HUES64 (cell line): ENCODE data around the gene ZNF22.

Source experiments
- H3K27ac ChIP-seq: 2 replicates; pipeline ENCODE4 v1.7.0; 2013; ENCODE audit warnings: low read depth, low read length, inconsistent platforms
- H3K27me3 ChIP-seq: 2 replicates; pipeline ENCODE4 v1.6.1; 2013; ENCODE audit warnings: mild to moderate bottlenecking, low read length; ENCODE audit not compliant: insufficient read depth
- H3K36me3 ChIP-seq: 2 replicates; pipeline ENCODE4 v1.6.1; 2013; ENCODE audit warnings: mild to moderate bottlenecking, low read length; ENCODE audit not compliant: insufficient read depth
- H3K4me1 ChIP-seq: 2 replicates; pipeline ENCODE4 v1.6.1; 2013; ENCODE audit warnings: mild to moderate bottlenecking, low read length, moderate library complexity; ENCODE audit not compliant: insufficient read depth
- H3K4me3 ChIP-seq: 2 replicates; pipeline ENCODE4 v1.5.1; 2013; ENCODE audit warnings: mild to moderate bottlenecking, low read length, moderate library complexity
- H3K9ac ChIP-seq: 2 replicates; pipeline ENCODE4 v1.6.1; 2013; ENCODE audit warnings: mild to moderate bottlenecking, low read depth, low read length
- H3K9me3 ChIP-seq: 2 replicates; pipeline ENCODE4 v1.6.1; 2013; ENCODE audit warnings: low read depth, low read length; ENCODE audit not compliant: insufficient read depth
- WGBS: fragments of 150-250, 120-280 bp; methylation state at CpG from one replicate; pipeline ENCODE4 v1.1.7; 2013; ENCODE audit warnings: missing lambda C conversion rate; 5-methylcytosine and 5-hydroxymethylcytosine counted together

The ZNF22 gene

GRCh38 chr10:44973323-44974081 lies 27.2 kb upstream of the ZNF22 start:
- peaks cover 28% of the 10 kb centered on the region for H3K4me1 ChIP-seq
- H3K27me3 ChIP-seq, result no peaks in the 10 kb centered on the region
- no peak overlapping the region for H3K4me3 ChIP-seq
- H3K27ac ChIP-seq, result no peak overlapping the region
- no peaks in the 10 kb centered on the region for H3K9me3 ChIP-seq
- 46% methylated on average over 18 of the region's 18 CpGs for WGBS
- H3K9ac ChIP-seq, result no peak overlapping the region
- no peaks in the 10 kb centered on the region; the same call in 1 of the 2 replicates for H3K36me3 ChIP-seq

GRCh38 chr10:44974082-44974627 lies 26.6 kb upstream of the ZNF22 start:
- H3K4me1 ChIP-seq, result peaks cover 33% of the 10 kb centered on the region
- WGBS, result 46% methylated on average over 7 of the region's 7 CpGs
- no peaks in the 10 kb centered on the region for H3K27me3 ChIP-seq
- H3K27ac ChIP-seq, result peak overlapping the region; percentile 45; the same call in 1 of the 2 replicates
- no peaks in the 10 kb centered on the region for H3K9me3 ChIP-seq
- H3K9ac ChIP-seq, result no peak overlapping the region
- peak overlapping the region; percentile 67 for H3K4me3 ChIP-seq
- H3K36me3 ChIP-seq, result no peaks in the 10 kb centered on the region; the same call in 1 of the 2 replicates

GRCh38 chr10:44974628-44975430 lies 25.9 kb upstream of the ZNF22 start:
- H3K4me1 ChIP-seq, result peaks cover 39% of the 10 kb centered on the region
- H3K9ac ChIP-seq, result peak overlapping the region; percentile 67
- no peaks in the 10 kb centered on the region; the same call in 1 of the 2 replicates for H3K36me3 ChIP-seq
- WGBS, result 7% methylated on average over 42 of the region's 46 CpGs
- H3K4me3 ChIP-seq, result peak overlapping the region; percentile 67
- peak overlapping the region; percentile 74; the same call in 1 of the 2 replicates for H3K27ac ChIP-seq
- H3K9me3 ChIP-seq, result no peaks in the 10 kb centered on the region
- H3K27me3 ChIP-seq, result no peaks in the 10 kb centered on the region

GRCh38 chr10:44975431-44976331 lies 25.0 kb upstream of the ZNF22 start:
- Histone ChIP-seq H3K4me1 (peaks cover 48% of the 10 kb centered on the region), H3K36me3 (no peaks in the 10 kb centered on the region; the same call in 1 of the 2 replicates), H3K27ac (peak overlapping the region; percentile 54; the same call in 1 of the 2 replicates), H3K9ac (peak overlapping the region; percentile 8; the same call in 1 of the 2 replicates), H3K27me3 (no peaks in the 10 kb centered on the region), H3K4me3 (peak overlapping the region; percentile 67), H3K9me3 (no peaks in the 10 kb centered on the region)
- 19% methylated on average over 10 of the region's 10 CpGs for WGBS

GRCh38 chr10:44976352-44977198 lies 24.1 kb upstream of the ZNF22 start:
- Histone ChIP-seq H3K4me1 (peaks cover 52% of the 10 kb centered on the region), H3K27me3 (no peaks in the 10 kb centered on the region), H3K4me3 (no peak overlapping the region), H3K36me3 (no peaks in the 10 kb centered on the region; the same call in 1 of the 2 replicates), H3K27ac (no peak overlapping the region), H3K9me3 (no peaks in the 10 kb centered on the region), H3K9ac (no peak overlapping the region)
- WGBS, result 88% methylated on average over 9 of the region's 9 CpGs

- Histone ChIP-seq H3K27me3 (no peaks in the 10 kb centered on the region), H3K27ac (no peak overlapping the region), H3K36me3 (no peaks in the 10 kb centered on the region), H3K4me3 (no peak overlapping the region), H3K9me3 (no peaks in the 10 kb centered on the region), H3K9ac (no peak overlapping the region), H3K4me1 (peaks cover 52% of the 10 kb centered on the region)
- WGBS, result 84% methylated on average over 25 of the region's 25 CpGs
Observed at GRCh38 chr10:44977287-44978212, 23.2 kb upstream of the ZNF22 start.

- H3K27me3 ChIP-seq, result no peaks in the 10 kb centered on the region
- H3K4me1 ChIP-seq, result peaks cover 50% of the 10 kb centered on the region
- WGBS, result 82% methylated on average over 4 of the region's 4 CpGs
- H3K36me3 ChIP-seq, result no peaks in the 10 kb centered on the region
- peak overlapping the region; percentile 24 for H3K4me3 ChIP-seq
- H3K27ac ChIP-seq, result peak overlapping the region; percentile 63; the same call in 1 of the 2 replicates
- no peak overlapping the region for H3K9ac ChIP-seq
- no peaks in the 10 kb centered on the region for H3K9me3 ChIP-seq
Observed at GRCh38 chr10:44978213-44978569, 22.5 kb upstream of the ZNF22 start.

- 23% methylated on average over 12 of the region's 12 CpGs for WGBS
- Histone ChIP-seq H3K4me1 (peaks cover 46% of the 10 kb centered on the region), H3K9me3 (no peaks in the 10 kb centered on the region), H3K4me3 (peak within 1 kb of the TSS; percentile 24), H3K27ac (peak within 1 kb of the TSS; percentile 64; the same call in 1 of the 2 replicates), H3K36me3 (no peaks in the 10 kb centered on the region), H3K27me3 (no peaks in the 10 kb centered on the region), H3K9ac (no peak within 1 kb of the TSS)
Observed at GRCh38 chr10:44978570-44979280, 22.0 kb upstream of the ZNF22 start, which contains the start of gene DEPP1. Gene DEPP1, minus strand, starts transcription at chr10:44978809. Its CDS starts 779 bp downstream, at chr10:44978030.
